Fibroblast of skin of left biceps (primary cell): ENCODE results near the gene GVQW3.
"Not testable (repeated sequence)": the region's sequence is repeated elsewhere in the genome, so short reads cannot be mapped to it uniquely, and the experiment has no call there.

ENCODE experiments used
- DNase-seq, 2 experiments: peaks; one replicate each; pipeline ENCODE4 v3.0.0-alpha.2; 2013; ENCODE audit warnings: low read depth in 2 of 2

The GVQW3 gene

DNA sequence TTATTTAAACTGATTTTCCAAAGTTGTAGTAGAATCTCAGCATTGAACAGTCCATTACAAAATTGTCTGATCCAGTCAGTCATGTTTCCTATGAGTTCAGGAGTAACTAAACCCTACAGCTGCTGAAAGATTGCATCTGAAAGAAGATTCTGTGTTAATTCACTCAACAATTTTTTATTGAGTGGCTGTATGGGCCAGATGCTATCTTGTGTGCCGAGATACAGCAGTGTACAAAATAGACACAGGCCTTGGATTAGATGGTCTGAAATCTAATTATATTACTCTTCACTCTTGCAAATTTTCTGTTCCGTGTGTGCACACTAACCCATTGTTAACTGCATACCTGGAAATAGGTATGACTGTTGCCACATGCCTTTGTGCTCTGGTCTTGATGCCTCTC is 7.3 kb downstream of the GVQW3 start:
- no peak for DNase-seq

- no peak for DNase-seq
These were observed 9.9 kb downstream of the GVQW3 start for GRCh38 chr11:76391021-76391420.

DNA sequence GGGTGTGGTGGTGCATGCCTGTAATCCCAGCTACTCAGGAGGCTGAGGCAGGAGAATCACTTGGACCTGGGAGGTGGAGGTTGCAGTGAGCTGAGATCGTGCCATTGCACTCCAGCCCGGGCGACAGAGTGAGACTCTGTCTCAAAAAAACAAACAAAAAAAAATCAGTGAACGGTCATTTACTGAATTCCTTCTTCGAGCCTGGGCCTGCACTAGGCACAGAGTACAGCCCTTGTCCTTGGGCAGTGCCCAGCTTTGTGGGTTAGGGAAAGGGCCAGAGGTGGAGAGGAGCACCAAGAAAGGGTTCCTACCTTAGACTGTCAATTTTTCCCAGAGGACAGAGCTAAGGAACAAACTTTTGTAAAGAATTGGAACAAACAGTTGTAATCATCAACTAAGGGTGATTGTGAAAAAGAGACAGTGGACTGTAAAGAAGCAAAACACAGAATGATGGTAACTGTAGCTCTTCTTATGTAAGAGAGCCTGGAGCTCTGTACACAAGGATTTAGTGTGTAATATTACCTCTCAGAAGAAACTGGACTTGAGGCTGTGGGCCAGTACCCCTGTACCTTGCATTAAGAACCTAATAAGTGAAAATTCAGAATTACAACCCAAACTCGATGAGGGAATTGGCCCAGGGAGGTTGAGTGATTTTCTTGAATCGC is 10.8 kb downstream of the GVQW3 start:
- DNase-seq: no peak

GRCh38 chr11:76392870-76393269 is 11.7 kb downstream of the GVQW3 start:
- DNase-seq: no peak

DNA sequence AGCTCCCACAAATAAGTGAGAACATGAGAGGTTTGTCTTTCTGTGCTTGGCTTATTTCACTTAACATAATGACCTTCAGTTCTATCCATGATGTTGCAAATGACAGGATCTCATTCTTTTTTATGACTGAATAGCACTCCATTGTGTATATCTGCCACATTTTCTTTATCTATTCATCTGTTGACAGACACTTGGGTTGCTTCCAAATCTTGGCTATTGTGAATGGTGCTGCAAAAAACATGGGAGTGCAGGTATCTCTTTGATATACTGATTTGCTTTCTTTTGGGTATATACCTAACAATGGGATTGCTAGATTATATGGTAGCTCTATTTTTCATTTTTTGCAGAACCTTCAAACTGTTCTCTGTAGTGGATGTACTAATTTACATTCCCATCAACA is 13.3 kb downstream of the GVQW3 start:
- no peak for DNase-seq

- no peak for DNase-seq
These were observed 14.2 kb downstream of the GVQW3 start for GRCh38 chr11:76395296-76395695.

DNA sequence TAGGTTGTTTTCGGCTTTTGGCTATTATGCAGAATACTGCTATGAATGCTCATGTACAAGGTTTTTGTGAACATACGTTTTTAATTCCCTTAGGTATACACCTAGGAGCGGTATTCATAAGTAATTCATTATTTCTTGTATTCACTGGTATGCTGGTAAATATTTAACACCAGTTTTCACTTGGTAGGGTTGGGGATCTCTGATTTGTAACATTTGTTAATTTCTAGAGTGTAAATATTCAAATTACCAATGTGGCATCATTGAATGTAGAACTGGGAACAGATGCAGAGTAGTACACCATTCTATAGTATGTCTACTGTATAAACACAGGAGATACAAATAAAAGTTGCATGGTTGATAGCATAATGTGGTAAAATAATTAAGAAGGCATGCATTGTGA is 16.3 kb downstream of the GVQW3 start:
- no peak for DNase-seq

GRCh38 chr11:76400967-76401366 is 19.8 kb downstream of the GVQW3 start:
- no peak for DNase-seq

DNA sequence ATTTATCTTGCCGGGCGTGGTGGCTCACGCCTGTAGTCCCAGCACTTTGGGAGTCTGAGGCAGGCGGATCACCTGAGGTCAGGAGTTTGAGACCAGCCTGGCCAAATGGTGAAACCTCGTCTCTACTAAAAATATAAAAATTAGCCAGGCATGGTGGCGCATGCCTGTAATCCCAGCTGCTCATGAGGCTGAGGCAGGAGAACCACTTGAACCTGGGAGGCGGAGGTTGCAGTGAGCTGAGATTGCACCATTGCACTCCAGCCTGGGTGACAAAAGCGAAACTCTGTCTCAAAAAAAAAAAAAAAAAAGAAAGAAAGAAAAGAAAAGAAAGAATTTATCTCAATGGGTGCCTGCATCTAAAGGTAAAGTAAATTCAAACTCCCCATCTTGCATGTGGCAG is 20.4 kb downstream of the GVQW3 start:
- not testable (repeated sequence) for DNase-seq

DNA sequence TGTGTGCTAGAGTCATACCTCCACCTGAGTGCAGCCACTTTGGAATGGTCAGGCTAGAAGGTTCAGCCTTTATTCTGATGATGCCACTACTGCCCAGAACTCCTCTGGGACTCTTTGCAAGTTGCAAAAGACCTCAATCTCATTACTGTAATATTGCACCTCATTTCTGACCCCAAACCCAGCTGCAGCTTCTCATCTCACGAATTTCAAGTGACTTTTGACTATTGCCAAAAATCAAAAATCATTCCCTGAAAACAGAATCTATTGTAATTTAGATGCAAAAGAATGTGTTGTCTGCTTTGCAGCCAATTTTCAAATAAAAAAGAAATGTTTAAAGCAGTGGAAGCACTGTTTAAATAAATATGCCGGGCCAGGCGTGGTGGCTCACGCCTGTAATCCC is 25.2 kb downstream of the GVQW3 start:
- no peak for DNase-seq

DNA sequence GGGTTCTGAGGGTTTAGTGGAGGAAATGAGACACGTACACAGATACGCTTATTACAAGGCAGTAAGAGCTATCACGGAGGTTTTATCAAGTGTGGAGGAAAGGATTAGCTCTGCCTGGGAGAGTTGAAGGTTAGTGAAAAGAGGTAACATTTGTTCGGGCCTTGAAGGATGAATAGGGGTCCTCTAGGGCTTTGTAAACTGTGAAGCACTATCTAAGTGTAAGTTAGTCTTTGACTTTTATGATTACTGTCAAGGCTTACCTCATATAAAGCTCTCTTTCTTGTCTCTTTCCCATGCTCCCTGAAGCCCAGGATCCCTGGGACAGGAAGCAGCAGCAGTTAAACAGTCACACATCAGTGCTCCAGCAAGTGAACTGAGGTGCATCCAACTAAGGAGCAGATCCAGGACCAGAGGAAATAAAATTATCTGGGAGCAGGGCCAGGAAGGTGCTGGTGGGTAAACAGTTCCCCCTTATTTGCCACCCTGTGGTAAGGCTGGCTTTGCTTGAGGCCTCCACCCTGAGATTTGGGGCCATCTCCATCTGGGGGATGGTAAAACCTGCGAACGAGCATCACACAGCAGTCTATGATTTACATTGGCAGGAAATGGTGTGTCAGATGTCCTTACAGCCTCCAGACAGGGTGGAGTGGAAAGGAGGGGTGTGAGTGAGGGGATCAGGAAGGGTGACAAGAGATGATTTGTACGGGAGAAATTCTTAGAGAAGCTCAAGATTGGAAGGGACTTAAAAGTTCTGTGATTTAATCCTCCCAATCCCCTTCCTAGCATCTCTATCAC is 27.2 kb downstream of the GVQW3 start:
- DNase-seq: no peak

DNA sequence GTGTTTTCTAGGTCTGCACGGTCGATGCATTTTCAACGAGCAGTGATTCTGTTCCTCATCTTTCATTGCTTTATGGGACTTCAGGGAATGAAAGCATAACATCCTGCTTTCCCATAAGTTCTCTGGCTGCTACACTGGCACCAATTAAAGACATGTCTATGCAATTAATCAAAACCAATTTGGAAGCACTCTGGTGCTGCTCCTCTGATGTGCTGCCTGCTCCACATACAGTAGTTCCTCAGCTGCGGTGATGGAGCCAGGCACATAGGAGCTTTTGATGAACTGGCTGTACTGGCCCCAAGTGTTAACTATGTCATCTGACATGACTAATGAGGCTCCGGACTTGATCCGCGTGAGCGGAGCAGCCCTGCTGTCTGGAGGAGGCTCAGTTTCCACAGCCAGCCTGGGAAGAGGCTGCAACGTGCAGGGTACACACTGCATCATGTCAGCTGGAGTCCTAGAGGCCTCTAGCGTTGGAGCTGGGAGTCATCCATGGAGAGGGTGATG is 29.8 kb downstream of the GVQW3 start:
- DNase-seq: no peak

DNA sequence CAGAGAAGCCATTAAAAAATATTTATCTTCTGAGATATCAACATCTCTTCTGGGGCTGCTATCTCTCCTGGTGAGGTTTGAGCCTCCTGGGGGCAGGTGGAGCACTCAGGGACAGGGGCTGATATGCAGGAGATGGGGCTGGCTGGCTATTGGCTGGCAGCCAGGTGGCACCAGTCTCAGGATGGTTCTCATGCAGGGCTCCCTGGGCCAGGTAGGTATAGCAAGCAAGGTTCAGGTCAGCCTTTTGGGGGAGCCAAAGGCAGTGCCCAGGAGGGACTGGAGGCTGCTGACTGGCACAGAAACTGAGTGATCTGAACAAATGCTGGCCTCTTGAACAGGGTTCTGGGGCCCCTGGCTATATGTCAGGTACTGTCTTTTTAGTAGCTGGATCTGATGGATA is 34.0 kb downstream of the GVQW3 start:
- DNase-seq: no peak

DNA sequence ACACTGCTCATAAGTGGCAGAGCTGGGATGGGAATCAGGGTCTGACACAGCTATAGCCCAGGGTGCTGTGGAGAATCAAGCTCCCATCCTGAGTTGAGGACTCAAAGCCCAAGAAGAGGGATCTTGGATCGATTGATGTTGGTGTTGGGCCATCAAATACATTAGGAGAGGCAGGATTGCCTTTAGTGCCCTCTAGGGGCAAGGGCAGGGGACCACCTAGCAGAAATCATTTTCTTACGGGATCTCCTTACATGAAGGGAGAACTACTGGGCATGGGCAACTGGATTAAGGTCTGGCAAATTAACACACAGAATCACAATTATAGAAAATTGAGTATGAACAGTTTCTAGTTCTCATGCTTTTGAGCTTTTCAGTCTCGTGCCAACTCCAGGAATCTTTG is 38.8 kb downstream of the GVQW3 start:
- DNase-seq: no peak

GRCh38 chr11:76424379-76424778 is 43.3 kb downstream of the GVQW3 start:
- DNase-seq: no peak

DNA sequence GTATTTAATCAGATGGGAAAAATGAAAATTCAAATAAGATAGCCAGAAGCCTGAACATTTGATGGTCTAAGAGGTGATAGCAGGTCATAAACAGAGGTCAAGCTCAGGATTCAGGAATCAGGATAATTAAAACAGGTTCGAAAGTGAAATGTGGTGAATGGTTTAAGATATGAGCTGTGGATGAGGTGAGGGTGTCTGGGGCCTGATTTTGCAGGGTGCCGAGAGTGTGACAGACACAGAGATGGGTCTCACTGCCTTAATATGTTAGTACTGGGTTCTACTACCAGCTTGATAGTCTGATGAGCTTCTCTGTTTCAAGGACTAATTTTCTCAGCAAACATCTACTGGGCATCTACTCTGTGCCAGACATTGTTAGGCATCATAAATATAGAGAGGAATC is 43.8 kb downstream of the GVQW3 start:
- no peak for DNase-seq

GRCh38 chr11:76426660-76427059 is 45.5 kb downstream of the GVQW3 start:
- no peak for DNase-seq

DNA sequence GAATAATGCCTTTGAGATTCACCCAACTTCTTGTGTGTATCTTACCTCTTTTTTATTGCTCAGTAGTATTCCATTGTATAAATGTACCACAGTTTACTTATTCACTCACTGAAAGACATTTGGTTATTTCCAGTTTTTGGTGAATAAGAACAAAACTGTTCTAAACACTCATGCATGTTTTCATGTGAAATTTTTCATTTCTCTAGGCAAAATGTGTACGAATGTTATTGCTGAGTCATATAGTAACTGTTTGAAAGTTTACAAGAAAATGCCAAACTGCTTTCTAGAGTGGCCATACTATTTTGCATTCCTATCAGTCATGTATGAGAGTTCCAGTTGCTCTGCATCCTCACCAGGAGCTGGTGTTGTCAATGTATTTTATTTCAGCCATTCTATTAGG is 54.9 kb downstream of the GVQW3 start:
- DNase-seq: no peak

GRCh38 chr11:76443268-76443980 is 62.3 kb downstream of the GVQW3 start:
- no peak for DNase-seq

- no peak for DNase-seq
These were observed 62.9 kb downstream of the GVQW3 start for GRCh38 chr11:76444065-76444383.

- peak; percentile 99 for DNase-seq
These were observed 63.4 kb downstream of the GVQW3 start, which contains the start of gene EMSY for GRCh38 chr11:76444384-76445120. EMSY (plus strand) TSS chr11:76445018; CDS start chr11:76446939, 1,921 bp downstream.
